CD4-positive, alpha-beta T cell treated with Interleukin-1 beta for 1 hour (primary cell): ENCODE results near the gene LIMS2.

Experiments used
- DNase-seq, 2 donors: peaks; one replicate each; pipeline ENCODE4 v3.0.0-alpha.2; 2020 to 2022

LIMS2 gene, protein sequence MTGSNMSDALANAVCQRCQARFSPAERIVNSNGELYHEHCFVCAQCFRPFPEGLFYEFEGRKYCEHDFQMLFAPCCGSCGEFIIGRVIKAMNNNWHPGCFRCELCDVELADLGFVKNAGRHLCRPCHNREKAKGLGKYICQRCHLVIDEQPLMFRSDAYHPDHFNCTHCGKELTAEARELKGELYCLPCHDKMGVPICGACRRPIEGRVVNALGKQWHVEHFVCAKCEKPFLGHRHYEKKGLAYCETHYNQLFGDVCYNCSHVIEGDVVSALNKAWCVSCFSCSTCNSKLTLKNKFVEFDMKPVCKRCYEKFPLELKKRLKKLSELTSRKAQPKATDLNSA

DNA sequence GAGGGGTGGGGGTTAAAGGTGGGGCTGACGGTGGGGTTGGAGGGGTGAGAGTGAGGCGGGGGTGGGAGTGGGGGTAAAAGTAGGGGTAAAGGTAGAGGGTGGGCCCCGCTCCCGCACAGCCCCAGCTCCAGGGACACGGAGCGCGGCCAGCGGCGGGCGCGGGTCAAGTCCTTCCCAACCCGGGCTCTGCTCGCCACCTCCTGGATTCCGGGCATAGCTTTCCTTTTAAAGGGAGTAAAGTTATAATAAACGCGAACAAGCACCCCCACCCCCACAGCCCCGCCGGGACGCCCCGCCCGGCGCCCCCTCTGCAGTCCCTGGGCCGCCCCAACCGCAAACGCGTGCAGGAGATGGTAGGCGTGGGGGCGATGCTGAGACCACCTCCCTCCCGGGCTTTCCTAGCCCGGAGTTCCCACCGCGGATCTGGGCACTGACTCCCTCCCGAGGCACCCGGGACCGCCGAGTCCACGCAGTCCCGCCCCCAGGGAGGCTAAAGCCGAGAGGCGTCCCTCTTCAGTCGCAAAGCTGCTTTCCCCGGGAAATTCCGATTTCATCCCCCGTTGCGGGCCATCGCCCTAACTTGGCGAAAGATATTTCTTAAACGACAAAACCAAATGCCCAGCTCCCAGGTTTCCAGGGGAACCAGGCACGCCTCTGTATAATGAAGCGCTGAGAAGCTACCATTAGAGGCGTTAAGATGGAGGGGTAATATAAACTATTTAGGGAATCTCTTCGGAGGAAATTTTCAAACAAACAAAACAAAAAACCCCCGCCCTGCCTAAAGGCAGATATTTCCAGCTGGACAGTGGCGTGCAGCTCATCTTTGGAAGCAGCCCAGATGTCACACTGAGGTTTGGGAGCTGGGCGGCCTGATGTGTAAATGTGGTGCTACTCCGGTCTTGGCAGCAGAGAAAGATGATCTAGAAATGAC, at the start of gene LIMS2:
Gene LIMS2, minus strand, starts transcription at position 200 of the 931 bp plus-strand sequence. CDS start 506 bp downstream, outside the sequence.
- DNase-seq: no peak

DNA sequence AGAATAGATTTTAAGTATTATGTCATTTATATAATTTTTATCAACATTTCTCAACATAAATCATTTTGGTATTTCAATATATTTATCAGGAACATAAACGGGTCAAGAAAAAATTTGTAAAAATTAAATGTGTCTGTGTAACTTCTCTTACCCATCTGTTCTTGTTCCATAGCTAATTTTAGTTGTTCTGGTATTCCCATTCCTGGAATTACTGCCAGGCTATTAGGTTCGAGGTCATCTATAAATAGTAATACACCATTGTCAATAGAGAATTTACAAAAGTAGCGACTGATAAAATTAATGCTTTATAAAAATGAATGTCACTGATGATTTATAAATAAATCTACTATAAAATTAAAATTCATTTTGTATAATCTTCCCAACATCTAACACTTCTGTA, 47.5 kb upstream of the LIMS2 start:
- DNase-seq: no peak

DNA sequence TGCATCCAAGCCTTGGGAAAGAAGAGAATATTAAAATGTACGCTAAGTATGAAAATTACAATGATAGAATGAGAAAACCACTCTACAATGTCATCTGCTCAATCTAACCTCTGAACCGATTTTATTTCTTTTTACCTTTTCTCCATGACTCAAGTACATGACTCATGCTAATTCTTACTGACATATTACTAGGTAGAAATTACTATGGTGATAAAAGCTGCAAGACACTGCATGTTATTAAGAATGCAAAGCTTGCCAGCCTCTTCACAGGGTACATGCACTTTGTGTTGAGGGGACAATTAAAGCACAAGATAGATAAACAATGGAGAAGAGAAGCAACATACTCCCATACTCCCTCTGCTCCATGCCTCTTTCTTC, 46.6 kb upstream of the LIMS2 start:
- no peak for DNase-seq

DNA sequence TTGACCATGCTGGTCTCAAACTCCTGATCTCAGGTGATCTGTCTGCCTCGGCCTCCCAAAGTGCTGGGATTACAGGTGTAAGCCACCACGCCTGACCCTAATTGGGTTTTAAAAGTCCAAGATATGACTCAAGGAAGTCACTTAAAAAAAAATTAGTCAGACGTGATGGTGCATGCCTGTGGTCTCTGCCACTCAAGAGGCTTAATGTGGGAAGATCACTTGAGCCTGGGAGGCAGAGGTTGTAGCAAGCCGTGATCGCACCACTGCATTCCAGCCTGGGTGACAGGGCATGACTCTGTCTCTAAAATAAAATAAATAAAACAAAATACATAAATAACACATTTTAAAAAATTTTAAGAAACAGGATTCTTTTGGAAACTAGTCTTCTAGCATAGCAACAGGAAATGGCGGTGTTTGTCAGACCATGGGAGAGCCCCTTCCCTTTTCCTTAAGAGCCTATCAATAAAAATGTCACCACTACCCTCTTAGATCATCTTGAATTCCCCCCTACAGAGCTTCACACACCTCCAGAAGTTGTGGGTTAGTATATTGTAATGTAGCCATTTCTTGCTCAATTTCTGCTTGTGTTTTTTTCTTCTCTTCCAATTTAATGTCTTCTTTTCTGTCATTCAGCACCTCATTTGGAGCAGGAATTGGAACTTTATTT, 46.1 kb upstream of the LIMS2 start:
- no peak for DNase-seq

DNA sequence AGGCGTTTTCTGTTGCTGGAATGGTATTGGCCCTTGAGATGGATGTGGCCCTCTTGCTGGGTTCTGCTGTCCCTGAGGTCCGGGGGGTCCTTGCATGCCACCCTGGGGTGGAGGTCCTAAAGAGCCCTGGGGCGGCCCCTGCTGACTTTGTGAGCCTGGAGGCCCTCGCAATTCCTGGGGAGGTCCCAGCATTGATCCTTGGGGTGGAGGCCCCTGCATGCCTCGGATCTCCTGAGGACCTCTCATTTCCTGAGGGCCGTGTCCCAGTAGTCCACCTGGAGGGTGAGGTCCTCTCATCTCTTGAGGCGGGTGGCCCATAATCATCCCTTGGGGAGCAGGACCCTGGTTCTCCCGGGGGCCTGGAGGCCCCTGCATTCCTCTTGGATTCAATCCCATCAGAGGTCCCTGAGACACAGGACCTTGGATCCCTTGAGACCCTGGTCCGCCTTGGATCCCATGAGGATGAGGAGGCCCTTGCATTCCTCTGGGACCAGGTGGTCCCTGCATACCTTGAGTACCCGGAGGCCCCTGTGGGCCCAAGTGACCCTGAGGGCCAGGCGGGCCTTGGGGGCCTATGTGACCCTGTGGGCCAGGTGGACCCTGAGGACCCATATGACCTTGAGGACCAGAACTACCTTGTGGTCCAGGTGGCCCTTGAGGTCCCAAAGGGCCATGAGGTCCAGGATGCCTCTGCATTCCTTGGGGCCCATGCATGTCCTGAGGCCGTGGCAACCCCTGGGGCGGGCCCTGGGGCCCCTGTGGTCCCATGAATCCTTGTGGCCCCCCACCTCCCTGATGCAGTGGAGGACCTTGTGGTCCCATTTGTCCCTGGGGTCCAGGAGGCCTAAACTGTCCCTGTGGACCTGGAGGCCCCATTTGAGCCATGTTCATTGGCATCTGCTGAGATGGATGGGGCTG, 44.2 kb upstream of the LIMS2 start:
- no peak for DNase-seq

DNA sequence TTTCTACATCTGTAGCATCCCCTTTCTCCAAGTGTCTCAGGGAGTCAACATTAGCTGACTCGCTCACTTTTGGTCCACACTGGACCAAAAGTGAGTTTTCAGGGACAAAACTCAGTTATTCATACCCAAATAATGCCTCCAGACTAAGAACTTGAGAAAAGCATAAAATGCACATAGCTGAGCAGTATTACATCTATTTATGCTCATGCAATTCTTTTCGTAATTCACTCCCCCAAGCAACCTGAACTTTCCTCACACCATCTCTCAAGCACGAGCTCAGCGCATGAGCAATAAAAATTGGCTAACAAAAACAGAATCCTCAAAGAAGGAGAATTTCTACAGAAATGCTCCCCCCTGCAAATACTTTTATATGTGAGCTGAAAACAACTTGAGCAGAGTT, 42.9 kb upstream of the LIMS2 start:
- no peak for DNase-seq

DNA sequence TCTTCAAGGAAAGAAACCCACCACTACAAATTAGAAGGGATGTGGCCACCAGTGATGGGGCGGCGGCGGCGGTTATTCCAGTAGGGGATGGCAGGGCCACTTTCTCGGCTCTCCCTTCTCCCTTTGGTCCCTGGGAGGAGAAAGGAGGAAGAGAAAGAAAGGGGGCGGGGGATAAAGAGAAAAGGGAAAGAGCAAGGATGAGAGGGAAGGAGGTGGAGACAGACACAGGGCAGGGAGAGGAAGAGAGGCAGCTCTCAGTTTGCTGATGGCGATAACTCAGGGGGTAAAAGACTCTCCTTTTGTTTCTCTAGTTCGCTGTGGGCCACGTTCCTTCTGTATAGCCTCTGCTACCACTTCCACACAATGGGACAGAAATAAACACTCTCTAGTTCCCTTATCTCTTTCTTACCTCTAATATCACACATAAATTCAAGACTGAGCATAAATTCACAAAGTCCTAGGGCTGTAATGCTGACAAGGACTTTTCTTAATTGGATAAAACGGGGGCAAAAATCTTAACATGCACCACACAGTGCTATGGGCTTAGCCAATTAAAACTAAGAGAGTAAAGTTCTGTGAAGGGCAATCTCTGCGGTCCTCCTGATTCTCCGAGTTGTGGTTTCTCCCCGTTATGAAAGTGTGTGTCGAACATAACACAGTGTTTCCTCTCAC, 40.6 kb upstream of the LIMS2 start:
- no peak for DNase-seq

- no peak for DNase-seq
Measured at GRCh38 chr2:127713562-127713961, 38.2 kb upstream of the LIMS2 start.

- DNase-seq: no peak
Measured at GRCh38 chr2:127712999-127713398, 37.7 kb upstream of the LIMS2 start.

GRCh38 chr2:127709336-127709735, 34.0 kb upstream of the LIMS2 start:
- no peak for DNase-seq

DNA sequence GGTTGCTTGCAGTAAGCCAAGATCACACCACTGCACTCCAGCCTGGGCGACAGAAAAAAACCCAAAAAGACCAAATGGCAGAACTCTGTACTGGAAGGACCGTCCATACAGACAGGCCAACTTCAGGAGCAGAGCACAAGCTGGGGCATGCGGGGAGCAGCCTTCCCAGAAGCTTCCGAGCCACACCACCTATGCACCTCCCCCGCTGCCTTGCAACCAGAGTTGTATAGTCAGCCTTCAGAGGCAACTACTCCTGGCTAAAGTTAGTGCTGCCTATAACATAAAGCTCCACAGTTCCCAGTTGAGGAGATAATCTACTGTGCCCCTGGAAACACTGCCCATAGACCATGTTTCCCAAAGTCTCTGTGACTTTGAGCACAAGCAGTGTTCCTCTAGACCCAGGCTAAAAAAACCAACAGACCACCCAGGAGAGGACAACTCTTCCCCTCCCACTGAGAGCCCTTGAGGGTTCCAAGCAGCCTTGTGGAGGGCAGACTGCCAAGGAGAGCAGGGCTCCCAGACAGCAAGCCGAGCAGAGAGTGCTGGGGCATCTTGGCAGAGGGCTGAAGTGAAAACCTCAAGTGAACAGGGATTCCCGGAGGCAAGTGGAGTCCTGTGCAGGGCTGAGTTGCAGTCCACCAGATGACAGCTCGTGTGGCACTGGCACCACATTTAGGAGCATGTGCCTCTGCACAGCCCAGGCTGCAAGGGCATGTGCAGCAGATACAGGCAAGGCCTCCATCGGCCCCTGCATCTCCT, 32.7 kb upstream of the LIMS2 start:
- no peak for DNase-seq

DNA sequence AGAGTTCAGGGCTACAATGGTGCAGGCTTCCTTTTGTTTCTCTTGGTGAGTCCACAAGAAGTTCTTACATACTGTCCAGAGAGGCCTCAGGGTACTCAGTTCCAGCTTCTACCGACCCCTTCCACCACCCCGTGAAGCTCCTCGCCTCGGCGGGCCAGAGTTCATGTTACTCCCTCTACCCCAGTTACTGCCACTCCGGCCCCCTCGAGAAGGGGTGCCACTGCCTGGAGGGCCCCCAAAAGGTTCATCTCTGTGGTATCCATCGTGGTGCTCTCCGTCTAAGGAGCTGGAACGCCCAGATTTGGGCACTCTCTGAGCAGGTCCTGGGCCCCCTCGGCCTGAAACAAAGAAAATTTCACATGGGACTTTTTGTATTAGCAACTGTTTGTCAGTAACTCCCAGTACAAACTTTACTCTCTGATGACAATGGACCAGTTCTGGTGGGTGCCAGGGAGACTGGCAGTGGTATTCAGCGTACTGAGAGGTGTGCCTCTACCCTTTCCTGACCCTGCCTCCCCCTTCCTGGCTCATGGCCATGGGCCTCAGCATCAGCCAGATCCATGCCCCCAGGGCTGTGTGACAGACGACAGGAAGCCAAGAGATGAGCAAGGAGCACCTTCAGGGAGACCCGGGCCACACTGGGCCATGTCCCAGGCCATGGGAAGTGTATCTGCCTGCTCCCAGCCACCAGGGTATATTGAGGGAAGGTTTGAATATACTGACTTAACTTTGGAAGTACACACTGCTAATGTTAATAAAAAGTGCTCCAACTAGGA, 31.1 kb upstream of the LIMS2 start:
- DNase-seq: no peak

DNA sequence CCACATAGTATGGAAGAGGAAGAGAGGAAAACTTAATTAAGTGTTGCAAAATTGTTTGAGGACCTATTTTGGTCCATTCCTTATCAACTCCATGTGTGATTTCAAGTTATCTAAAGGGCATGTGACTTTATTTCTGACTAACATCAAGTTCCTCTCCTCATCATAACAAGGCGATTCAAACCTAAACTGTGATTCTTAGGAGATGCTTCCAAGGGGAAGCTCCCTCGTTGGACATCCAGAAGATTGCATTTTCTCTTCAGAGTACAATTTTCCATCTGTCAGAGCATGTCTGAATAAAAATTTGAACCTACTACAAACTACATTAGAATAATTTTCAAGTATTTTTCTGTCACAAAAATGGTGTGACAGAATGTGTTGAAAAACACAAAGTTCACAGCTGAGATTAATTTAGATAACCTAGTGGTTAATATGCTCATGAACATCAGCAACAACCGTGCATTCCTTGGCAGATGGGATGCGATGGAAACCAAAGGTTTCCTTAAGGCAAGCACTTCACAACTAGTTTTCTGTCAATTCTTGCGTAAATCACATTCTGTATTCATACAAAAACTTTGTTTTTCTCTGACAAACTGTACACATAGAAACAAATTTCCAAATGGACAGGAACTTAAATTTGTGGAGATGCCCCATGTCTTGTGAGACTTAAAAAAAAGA, 30.2 kb upstream of the LIMS2 start:
- no peak for DNase-seq

DNA sequence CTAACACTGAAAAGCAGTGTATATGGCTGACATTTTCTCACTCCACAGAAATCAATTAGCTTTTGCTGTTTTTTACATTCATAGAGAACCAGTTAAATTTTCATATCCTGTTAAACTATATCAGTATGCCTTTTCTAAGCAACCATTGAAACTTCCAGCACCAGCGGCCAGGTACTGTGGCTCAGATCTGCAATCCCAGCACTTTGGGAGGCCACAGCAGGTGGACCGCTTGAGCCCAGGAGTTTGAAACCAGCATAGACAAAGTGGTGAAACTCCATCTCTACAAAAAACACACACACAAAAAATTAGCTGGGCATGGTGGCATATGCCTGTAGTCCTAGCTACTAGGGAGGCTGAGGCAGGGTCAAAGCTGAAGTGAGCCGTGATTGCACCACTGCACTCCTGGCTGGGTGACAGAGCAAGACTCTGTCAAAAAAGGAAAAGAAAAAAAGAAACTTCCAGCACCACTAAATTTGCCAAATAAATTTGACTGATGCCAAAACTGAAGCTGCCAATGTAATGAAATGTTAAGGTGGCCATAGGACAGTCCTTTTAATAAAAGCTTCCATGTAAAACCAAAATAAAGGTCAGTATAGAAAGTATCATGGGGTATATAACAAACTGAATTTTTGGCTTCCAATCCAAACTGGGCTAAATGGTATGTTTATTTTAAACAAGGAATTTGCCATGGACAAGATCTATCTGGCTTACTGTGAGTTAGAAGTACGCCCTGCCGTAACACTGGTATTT, 29.5 kb upstream of the LIMS2 start:
- no peak for DNase-seq

DNA sequence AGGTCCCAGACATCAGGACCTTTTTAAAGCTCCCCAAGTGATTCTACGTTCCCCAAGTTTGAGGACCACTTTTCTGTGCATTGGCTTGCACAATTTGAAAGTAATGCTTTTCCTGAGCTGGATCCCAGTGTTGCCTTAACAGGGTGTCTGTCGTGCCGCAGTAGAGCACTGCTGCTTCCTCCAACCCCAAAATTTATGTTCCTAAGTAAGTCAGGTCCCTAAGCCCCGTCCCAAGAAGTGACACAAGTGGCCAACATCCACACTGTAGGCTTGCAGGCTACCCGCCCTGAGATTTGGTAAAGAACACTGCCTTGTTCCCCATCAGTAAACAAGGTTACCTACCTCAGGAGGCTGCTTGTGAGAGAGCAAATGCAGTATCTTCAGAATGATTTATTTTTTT, 28.0 kb upstream of the LIMS2 start:
- no peak for DNase-seq

- no peak for DNase-seq
Measured at GRCh38 chr2:127702395-127703009, 27.2 kb upstream of the LIMS2 start.

GRCh38 chr2:127701651-127702394, 26.5 kb upstream of the LIMS2 start:
- peak; percentile 82 to 85 for DNase-seq
